Psoas muscle (tissue), 8 donors: ENCODE measurements around the gene CYP26B1. TPM values are rescaled to one million over a fixed set of nuclear protein-coding genes. Genes with fewer than 3 reads are reported as not detected.

Source experiments
- ATAC-seq, 4 donors: fragments of 200-7000 bp; cut with Tn5 transposase; one replicate each; pipeline ENCODE4 v1.9.1; 2020; ENCODE audit warnings: moderate library complexity in 3 of 4, mild to moderate bottlenecking in 2 of 4
- DNase-seq, 2 donors: peaks; one replicate each; pipeline ENCODE4 v3.0.0-alpha.2; 2020
- H3K27ac ChIP-seq: fragments of 200-600 bp; one replicate; pipeline ENCODE4 v1.8.0; 2022
- H3K27me3 ChIP-seq, 3 donors: fragments of 200-600 bp in 1 of 3; one replicate each; pipeline versions ENCODE4 v1.6.1 to v1.8.0; 2013 to 2022; ENCODE audit warnings: low read length in 2 of 3, mild to moderate bottlenecking in 2 of 3, moderate library complexity in 1 of 3; ENCODE audit not compliant: insufficient read depth in 3 of 3
- H3K36me3 ChIP-seq, 2 donors: fragments of 200-600 bp in 1 of 2; one replicate each; pipeline versions ENCODE4 v1.6.1 to v1.8.0; 2013 to 2022; ENCODE audit warnings: low read depth in 1 of 2, mild to moderate bottlenecking in 1 of 2, moderate library complexity in 1 of 2; ENCODE audit not compliant: insufficient read depth in 1 of 2
- H3K4me1 ChIP-seq: fragments of 200-600 bp; one replicate; pipeline ENCODE4 v1.8.0; 2022
- H3K4me3 ChIP-seq: fragments of 200-600 bp; one replicate; pipeline ENCODE4 v1.8.0; 2022; ENCODE audit warnings: mild to moderate bottlenecking
- H3K9me3 ChIP-seq: fragments of 200-600 bp; one replicate; pipeline ENCODE4 v1.8.0; 2022
- CTCF ChIP-seq: fragments of 200-600 bp; IDR thresholded peaks from one replicate; pipeline ENCODE4 v1.8.0; 2022; ENCODE audit warnings: antibody characterized with exemption
- WGBS, 3 donors: extraction: QIAGEN DNeasy Blood & Tissue Kit; methylation state at CpG; one replicate each; pipeline versions ENCODE4 v1.1.6 to v1.1.7; 2013; 5-methylcytosine and 5-hydroxymethylcytosine counted together
- intact Hi-C, 2 donors: fragments of 100-400 bp; cut with DNase I; formaldehyde crosslinking; loops; one replicate each; pipeline versions ENCODE4 v1.11.0 to v1.14.2; 2022
- polyA plus RNA-seq, 3 donors: library from polyadenylated mRNA; stranded (reverse); fragments of 200-250 nt; gene quantifications; one replicate each; pipeline ENCODE4 v1.2.3, GENCODE V29; 2013
- total RNA-seq, 4 donors: library from RNA; stranded (reverse); fragmentation: NEBNext Ultra II Directional in 2 of 4; extraction: Animal tissue kit (Norgen Biotek cat#: 25700) in 2 of 4; gene quantifications; one replicate each; pipeline versions ENCODE4 v1.2.1 to v1.2.4, GENCODE V29; 2021 to 2023
- donor health status: healthy with polysubstance abuse.
- donor health status: DM: no; HTN: no; CAD: no; lungs with moderate emphysema.
- donor health status: Bipolar disorder and iron deficiency.
- donor health status: healthy.
- donor health status: DM: yes; HTN: yes; CAD: no.
- donor health status: DM: no; HTN: no; CAD: no.
- donor health status: DM: no; HTN: no; CAD: no.
- donor health status: DM: yes; HTN: yes; CAD: no.

The CYP26B1 gene
- total and polyA plus RNA-seq, 7 donors, result 0.39 to 4.5 (median 1.3) TPM

DNA sequence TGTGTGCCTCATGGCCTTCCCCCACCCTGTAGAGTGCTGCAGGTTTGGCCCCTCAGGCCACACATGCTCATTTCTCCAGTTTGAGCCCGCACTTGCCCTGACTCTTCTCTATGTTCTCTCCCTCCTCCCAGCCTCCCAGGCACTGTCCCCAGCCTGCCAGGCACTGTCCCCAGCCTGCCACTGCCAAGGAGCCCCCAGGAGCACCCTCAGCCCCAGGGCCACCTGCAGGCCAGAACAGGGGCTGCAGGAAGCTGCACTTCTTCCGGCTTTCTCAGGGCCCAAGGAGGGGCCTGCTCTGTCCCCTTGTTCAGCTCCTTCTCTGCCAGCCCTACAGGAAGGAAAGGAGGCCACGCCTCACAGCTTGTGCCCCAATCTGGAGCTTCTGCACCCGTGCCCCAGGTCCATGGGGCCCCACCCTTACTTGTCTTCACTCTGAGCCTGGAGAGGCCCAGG, 31.6 kb downstream of the CYP26B1 start:
- Histone ChIP-seq H3K4me1 (no peaks in the 10 kb centered on the region), H3K27ac (no peak overlapping the region), H3K9me3 (no peaks in the 10 kb centered on the region), H3K36me3 (no peaks in the 10 kb centered on the region), H3K27me3 (peaks cover 0 to 3% (median 2%) of the 10 kb centered on the region in 3 donors), H3K4me3 (no peak overlapping the region)
- intact Hi-C loops, result no loop called here
- 69 to 78% (median 71%) methylated on average over 4 of the region's 4 CpGs for WGBS, 3 donors
- TF ChIP-seq CTCF, result no peak
- DNase-seq (no peak), ATAC-seq (no peak)

DNA sequence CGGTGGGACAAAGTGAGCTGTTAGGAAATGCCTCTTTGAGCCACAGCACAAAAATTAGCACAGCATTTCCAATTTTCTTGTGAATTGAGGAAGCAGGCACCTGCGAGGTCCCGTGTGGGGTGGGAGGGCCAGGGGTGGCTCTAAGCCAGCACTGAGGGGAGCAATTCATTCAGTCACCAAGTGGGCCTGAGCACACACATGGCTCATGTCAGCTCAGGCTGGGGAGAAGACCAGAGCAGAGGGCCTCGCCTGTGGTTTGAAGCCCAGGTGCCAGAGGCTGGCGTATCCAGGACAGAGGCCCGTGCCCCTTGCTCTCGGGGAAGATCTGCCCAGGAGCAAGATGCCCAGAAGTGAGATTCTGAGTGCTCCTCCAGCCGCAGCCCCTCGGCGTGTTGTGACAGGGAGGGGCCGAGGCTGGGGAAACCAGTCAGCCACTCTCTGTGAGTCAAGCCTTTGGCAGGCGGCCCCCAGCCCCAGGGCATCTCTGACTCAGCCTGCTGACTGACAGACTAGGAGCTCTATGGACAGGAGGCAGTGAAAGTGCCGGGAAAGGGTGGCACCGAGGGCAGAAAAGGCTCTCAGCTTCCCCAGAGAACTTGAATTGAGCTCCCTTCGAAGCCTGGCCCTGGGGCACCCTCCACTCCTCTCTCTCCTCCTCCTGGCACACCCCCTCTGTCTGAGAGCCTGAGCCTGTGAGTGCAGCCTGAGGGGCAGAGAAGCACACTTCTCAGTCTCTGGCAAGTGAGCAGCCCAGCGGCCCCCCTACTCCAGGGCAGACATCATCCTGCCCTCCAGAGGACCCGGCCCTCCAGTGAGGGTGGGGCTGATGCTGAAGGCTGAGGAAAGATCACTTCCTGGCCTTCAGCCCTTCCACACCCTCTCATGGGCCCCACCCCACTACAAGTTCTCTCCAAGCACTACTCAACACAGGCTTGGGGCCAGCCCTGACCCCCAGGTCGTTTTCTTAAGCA, 32.3 kb downstream of the CYP26B1 start:
- Histone ChIP-seq H3K36me3 (no peaks in the 10 kb centered on the region), H3K27ac (no peak overlapping the region), H3K9me3 (no peaks in the 10 kb centered on the region), H3K4me3 (no peak overlapping the region), H3K4me1 (no peaks in the 10 kb centered on the region), H3K27me3 (peaks cover 0 to 2% (median 0%) of the 10 kb centered on the region in 3 donors)
- intact Hi-C loops, result no loop called here
- DNase-seq, result peak in 1 of 2 donors; percentile 70
- ATAC-seq, result peak in 2 of 4 donors; percentile 61 to 67
- no peak for TF ChIP-seq CTCF
- WGBS, 3 donors, result 57 to 67% (median 58%) methylated on average over 16 to 18 of the region's 18 CpGs

- H3K9me3 ChIP-seq, result no peaks in the 10 kb centered on the region
- WGBS, 3 donors, result 94 to 95% (median 95%) methylated on average over 11 of the region's 11 CpGs
- DNase-seq (no peak), ATAC-seq (no peak)
- H3K27me3 ChIP-seq, result peaks cover 0 to 2% (median 0%) of the 10 kb centered on the region in 3 donors
- no peak for TF ChIP-seq CTCF
- no peaks in the 10 kb centered on the region for H3K4me1 ChIP-seq
- no peak overlapping the region for H3K4me3 ChIP-seq
- H3K27ac ChIP-seq, result no peak overlapping the region
- intact Hi-C loops, result no loop called here
- no peaks in the 10 kb centered on the region for H3K36me3 ChIP-seq
Observed at GRCh38 chr2:72114693-72115051, 33.0 kb downstream of the CYP26B1 start.

- TF ChIP-seq CTCF, result no peak
- 81 to 88% (median 82%) methylated on average over 15 of the region's 15 CpGs for whole genome bisulfite sequencing, 3 donors
- no peaks in the 10 kb centered on the region for H3K36me3 ChIP-seq
- DNase-seq (no peak), ATAC-seq (no peak)
- H3K27me3 ChIP-seq, result peaks cover 0 to 2% (median 0%) of the 10 kb centered on the region in 3 donors
- no peak overlapping the region for H3K4me3 ChIP-seq
- intact Hi-C loops, result no loop called here
- no peaks in the 10 kb centered on the region for H3K9me3 ChIP-seq
- no peak overlapping the region for H3K27ac ChIP-seq
- no peaks in the 10 kb centered on the region for H3K4me1 ChIP-seq
Observed at GRCh38 chr2:72113847-72114692, 33.6 kb downstream of the CYP26B1 start.
